H1 (cell line): ENCODE measurements around the gene GUCY1A1. TPM values are rescaled to one million over a fixed set of nuclear protein-coding genes. Genes with fewer than 3 reads are reported as not detected.

Experiments used
- ATF2 ChIP-seq: IDR thresholded peaks from 2 replicates; pipeline ENCODE4 v1.6.1; 2012; ENCODE audit warnings: low read length, inconsistent platforms
- CBX8 ChIP-seq: fragments of 300-800, 300-1000 bp; sonication (generic); IDR thresholded peaks from 2 replicates; pipeline ENCODE4 v1.7.1; 2016; ENCODE audit warnings: low read depth, low read length, borderline replicate concordance
- KDM4A ChIP-seq: IDR thresholded peaks from one replicate; pipeline ENCODE4 v1.7.1; 2012; ENCODE audit warnings: low read depth, mild to moderate bottlenecking, moderate library complexity, low read length, inconsistent platforms; ENCODE audit not compliant: severe bottlenecking
- RBBP5 ChIP-seq: IDR thresholded peaks from 2 replicates; pipeline ENCODE4 v1.7.1; 2012; ENCODE audit warnings: low read depth, mild to moderate bottlenecking, inconsistent platforms, low read length, moderate library complexity, borderline replicate concordance
- TBP ChIP-seq: IDR thresholded peaks from 2 replicates; pipeline ENCODE4 v1.6.1; 2011; ENCODE audit warnings: low read depth, low read length, improper control_type of control experiment
- polyA plus RNA-seq, 7 experiments: library from polyadenylated mRNA; depleted of rRNA in 3 of 7; stranded (reverse) in 5 of 7; unstranded in 2 of 7; fragments of >200 nt in 5 of 7; fragments of 200-250 nt in 2 of 7; gene quantifications; 1 replicate in 5 of 7; 2 replicates in 1 of 7; 4 replicates in 1 of 7; pipeline versions ENCODE4 v1.2.1 to v1.2.3, GENCODE V29; 2011 to 2013; ENCODE audit warnings: missing spikeins in 2 of 7, mixed read lengths in 2 of 7
- total RNA-seq: library from RNA; stranded (reverse); fragmentation: NEBNext Ultra II Directional; extraction: Animal tissue kit (Norgen Biotek cat#: 25700); gene quantifications from 2 replicates; pipeline ENCODE4 v1.2.1, GENCODE V29; 2021

GUCY1A1 gene
- total and polyA plus RNA-seq, 2 of the 8 experiments (the other 6 are each of a cell fraction or from before 2014, with no cell fraction given): not detected

- no peak for TF ChIP-seq TBP
- TF ChIP-seq ATF2: no peak
- TF ChIP-seq RBBP5: no peak
- TF ChIP-seq CBX8: no peak
- TF ChIP-seq KDM4A: no peak
Observed at GRCh38 chr4:155618183-155618838, 48.3 kb upstream of the GUCY1A1 start (continued).
